Stimulated activated CD8-positive, alpha-beta memory T cell treated with anti-CD3 and anti-CD28 coated beads, Interleukin-12 subunit alpha, Interleukin-12 subunit beta, amount 100 ng/mL, for 24 hours (primary cell): ENCODE results near the gene SOD2.
"Not testable (repeated sequence)": the region's sequence is repeated elsewhere in the genome, so short reads cannot be mapped to it uniquely, and the experiment has no call there.

Experiments used
- DNase-seq: peaks from one replicate; pipeline ENCODE4 v3.0.0-alpha.2; 2020; ENCODE audit errors: extremely low read depth

The SOD2 gene

GRCh38 chr6:159682810-159683209 is 10.2 kb downstream of the SOD2 start:
- no peak for DNase-seq

- no peak for DNase-seq
Measured at GRCh38 chr6:159682295-159682694, 10.7 kb downstream of the SOD2 start.

- DNase-seq = no peak
Measured at GRCh38 chr6:159681191-159681880, 11.7 kb downstream of the SOD2 start.

GRCh38 chr6:159680104-159680503 is 12.9 kb downstream of the SOD2 start:
- DNase-seq = no peak

- no peak for DNase-seq
Measured at GRCh38 chr6:159679091-159680077, 13.7 kb downstream of the SOD2 start.

GRCh38 chr6:159678574-159678973 is 14.5 kb downstream of the SOD2 start:
- DNase-seq = no peak

- no peak for DNase-seq
Measured at GRCh38 chr6:159677506-159678165, 15.4 kb downstream of the SOD2 start.

- no peak for DNase-seq
Measured at GRCh38 chr6:159676890-159677505, 16.0 kb downstream of the SOD2 start.

GRCh38 chr6:159676236-159676635 is 16.8 kb downstream of the SOD2 start:
- DNase-seq = not testable (repeated sequence)

- DNase-seq = no peak
Measured at GRCh38 chr6:159665868-159666635, 27.0 kb downstream of the SOD2 start.

GRCh38 chr6:159663368-159663889 is 29.6 kb downstream of the SOD2 start:
- not testable (repeated sequence) for DNase-seq

GRCh38 chr6:159661977-159662376 is 31.1 kb downstream of the SOD2 start:
- not testable (repeated sequence) for DNase-seq

- no peak for DNase-seq
Measured at GRCh38 chr6:159655409-159655988, 37.5 kb downstream of the SOD2 start.

- no peak for DNase-seq
Measured at GRCh38 chr6:159654483-159655098, 38.5 kb downstream of the SOD2 start.

- no peak for DNase-seq
Measured at GRCh38 chr6:159650314-159650713, 42.7 kb downstream of the SOD2 start.

- no peak for DNase-seq
Measured at GRCh38 chr6:159649441-159649840, 43.6 kb downstream of the SOD2 start.

- DNase-seq = no peak
Measured at GRCh38 chr6:159646733-159647132, 46.3 kb downstream of the SOD2 start.

GRCh38 chr6:159646116-159646515 is 46.9 kb downstream of the SOD2 start:
- DNase-seq = no peak

- DNase-seq = no peak
Measured at GRCh38 chr6:159645640-159646039, 47.4 kb downstream of the SOD2 start.
